Brain microvascular endothelial cell (primary cell): ENCODE results near the gene CILP2.

Experiments used
- DNase-seq: peaks from one replicate; pipeline ENCODE4 v3.0.0-alpha.2; 2020
- H3K27ac ChIP-seq: fragments of 250-450 bp; sonication (Bioruptor Pico); 2 replicates; pipeline ENCODE4 v1.5.1; 2020; ENCODE audit warnings: mild to moderate bottlenecking, moderate library complexity
- H3K27me3 ChIP-seq: fragments of 250-450 bp; sonication (Bioruptor Pico); replicated peaks from 2 replicates; pipeline ENCODE4 v1.5.1; 2020; ENCODE audit warnings: mild to moderate bottlenecking
- H3K36me3 ChIP-seq: fragments of 250-450 bp; sonication (Bioruptor Pico); replicated peaks from 2 replicates; pipeline ENCODE4 v1.5.1; 2020; ENCODE audit warnings: mild to moderate bottlenecking
- H3K4me3 ChIP-seq: 2 replicates; pipeline ENCODE4 v1.5.1; 2011; ENCODE audit warnings: low read depth, mild to moderate bottlenecking, control low read depth, low read length, moderate library complexity
- in situ Hi-C: cut with HindIII; loops from 2 replicates; pipeline ENCODE4 v1.10.0; 2017; ENCODE audit warnings: low sequenced_read_pairs, low pct_ligation_motif_present
- TF ChIP-seq, protein P1 (sequence below): IDR thresholded peaks from 2 replicates; pipeline ENCODE4 v1.5.1; 2011; ENCODE audit warnings: low read depth, mild to moderate bottlenecking, moderate library complexity, low read length, control low read depth, inconsistent platforms; ENCODE audit errors: missing control alignments

Gene CILP2

DNA sequence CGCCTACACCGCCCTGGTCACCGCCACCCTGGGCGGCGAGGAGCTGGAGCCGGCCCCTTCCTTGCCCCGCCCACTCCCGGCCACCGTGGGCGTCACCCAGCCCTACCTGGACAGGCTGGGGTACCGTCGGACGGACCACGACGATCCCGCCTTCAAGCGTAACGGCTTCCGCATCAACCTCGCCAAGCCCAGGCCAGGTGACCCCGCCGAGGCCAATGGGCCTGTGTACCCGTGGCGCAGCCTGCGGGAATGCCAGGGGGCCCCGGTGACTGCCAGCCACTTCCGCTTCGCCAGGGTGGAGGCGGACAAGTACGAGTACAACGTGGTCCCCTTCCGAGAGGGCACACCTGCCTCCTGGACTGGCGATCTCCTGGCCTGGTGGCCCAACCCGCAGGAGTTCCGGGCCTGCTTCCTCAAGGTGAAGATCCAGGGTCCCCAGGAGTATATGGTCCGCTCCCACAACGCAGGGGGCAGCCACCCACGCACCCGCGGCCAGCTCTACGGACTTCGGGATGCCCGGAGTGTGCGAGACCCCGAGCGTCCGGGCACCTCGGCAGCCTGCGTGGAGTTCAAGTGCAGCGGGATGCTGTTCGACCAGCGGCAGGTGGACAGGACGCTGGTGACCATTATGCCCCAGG, 7.0 kb downstream of the CILP2 start:
- H3K27me3 ChIP-seq = peaks cover 5% of the 10 kb centered on the region
- in situ Hi-C loops = no loop called here
- no peak overlapping the region for H3K4me3 ChIP-seq
- DNase-seq = no peak
- TF ChIP-seq, protein P1, sequence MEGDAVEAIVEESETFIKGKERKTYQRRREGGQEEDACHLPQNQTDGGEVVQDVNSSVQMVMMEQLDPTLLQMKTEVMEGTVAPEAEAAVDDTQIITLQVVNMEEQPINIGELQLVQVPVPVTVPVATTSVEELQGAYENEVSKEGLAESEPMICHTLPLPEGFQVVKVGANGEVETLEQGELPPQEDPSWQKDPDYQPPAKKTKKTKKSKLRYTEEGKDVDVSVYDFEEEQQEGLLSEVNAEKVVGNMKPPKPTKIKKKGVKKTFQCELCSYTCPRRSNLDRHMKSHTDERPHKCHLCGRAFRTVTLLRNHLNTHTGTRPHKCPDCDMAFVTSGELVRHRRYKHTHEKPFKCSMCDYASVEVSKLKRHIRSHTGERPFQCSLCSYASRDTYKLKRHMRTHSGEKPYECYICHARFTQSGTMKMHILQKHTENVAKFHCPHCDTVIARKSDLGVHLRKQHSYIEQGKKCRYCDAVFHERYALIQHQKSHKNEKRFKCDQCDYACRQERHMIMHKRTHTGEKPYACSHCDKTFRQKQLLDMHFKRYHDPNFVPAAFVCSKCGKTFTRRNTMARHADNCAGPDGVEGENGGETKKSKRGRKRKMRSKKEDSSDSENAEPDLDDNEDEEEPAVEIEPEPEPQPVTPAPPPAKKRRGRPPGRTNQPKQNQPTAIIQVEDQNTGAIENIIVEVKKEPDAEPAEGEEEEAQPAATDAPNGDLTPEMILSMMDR = no peak
- H3K36me3 ChIP-seq = no peaks in the 10 kb centered on the region
- no peak overlapping the region for H3K27ac ChIP-seq

DNA sequence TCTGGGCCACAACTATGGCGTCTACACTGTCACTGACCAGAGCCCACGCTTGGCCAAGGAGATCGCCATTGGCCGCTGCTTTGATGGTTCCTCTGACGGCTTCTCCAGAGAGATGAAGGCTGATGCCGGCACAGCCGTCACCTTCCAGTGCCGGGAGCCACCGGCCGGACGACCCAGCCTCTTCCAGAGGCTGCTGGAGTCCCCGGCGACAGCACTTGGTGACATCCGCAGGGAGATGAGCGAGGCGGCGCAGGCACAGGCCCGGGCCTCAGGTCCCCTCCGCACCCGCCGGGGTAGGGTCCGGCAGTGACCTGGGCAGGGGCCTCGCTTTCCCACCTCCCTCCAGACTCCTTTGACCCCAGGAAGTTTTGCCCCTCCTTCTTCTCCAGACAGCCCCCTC, 7.6 kb downstream of the CILP2 start:
- Histone ChIP-seq H3K27ac (no peak overlapping the region), H3K4me3 (no peak overlapping the region), H3K36me3 (no peaks in the 10 kb centered on the region), H3K27me3 (peaks cover 4% of the 10 kb centered on the region)
- TF ChIP-seq, protein P1 = no peak
- DNase-seq = no peak
- in situ Hi-C loops = no loop called here

DNA sequence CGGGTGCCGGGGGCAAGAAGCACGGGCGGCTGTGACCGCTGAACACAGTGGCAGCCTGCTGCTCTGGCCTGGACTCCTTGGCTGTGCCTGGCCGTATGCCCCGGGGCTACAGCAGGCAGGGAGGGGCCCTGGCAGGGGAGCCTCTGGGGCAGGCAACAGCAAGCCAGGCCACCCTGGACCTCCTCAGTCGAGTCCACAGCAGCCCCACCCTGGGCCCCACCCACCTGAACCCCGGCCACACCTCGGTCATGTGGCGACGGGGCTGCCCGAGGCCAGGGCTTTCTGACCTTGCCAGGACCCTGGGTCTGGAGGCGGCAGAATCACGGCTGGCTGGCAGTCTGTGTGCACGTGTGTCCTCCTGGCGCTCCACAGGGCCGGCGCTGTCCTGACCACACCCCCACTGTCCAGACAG, 8.7 kb downstream of the CILP2 start:
- no peak for DNase-seq
- in situ Hi-C loops = no loop called here
- H3K27ac ChIP-seq = no peak overlapping the region
- H3K4me3 ChIP-seq = no peak overlapping the region
- peaks cover 4% of the 10 kb centered on the region for H3K27me3 ChIP-seq
- TF ChIP-seq, protein P1 = no peak
- H3K36me3 ChIP-seq = no peaks in the 10 kb centered on the region

DNA sequence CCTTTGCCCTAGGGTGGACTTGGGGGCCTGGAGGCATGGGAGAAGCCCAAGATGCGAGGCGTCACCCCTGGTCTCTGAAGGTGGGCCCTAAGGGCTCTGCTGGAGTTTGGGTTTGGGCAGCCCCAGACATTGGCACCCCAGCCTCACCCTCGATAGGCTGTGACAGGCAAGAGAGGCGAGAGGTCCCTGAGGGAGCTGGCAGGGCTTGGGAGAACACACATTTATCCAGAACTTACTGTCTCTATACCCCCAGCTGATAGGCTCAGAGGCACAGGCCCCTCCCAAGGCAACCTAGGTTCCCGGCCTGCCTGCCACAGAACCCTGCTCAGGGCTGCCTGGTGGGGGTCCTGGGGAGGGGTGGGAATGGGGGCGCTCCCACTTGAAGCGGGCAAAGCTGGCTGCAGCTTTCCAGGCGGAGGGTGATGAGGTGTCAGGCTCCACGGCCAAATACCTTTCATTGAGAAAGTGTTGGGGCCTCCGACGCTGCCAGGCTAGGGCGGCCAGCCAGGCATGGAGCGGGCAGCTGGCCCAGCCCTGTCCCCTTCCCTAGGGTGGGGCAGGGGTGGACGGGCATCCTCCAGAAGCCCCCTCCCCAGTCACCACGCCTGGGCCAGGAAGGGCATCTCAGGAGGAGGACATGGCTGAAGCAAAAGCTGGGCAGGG, 9.7 kb downstream of the CILP2 start:
- Histone ChIP-seq H3K36me3 (no peaks in the 10 kb centered on the region), H3K4me3 (no peak overlapping the region), H3K27ac (no peak overlapping the region), H3K27me3 (peaks cover 4% of the 10 kb centered on the region)
- no peak for DNase-seq
- TF ChIP-seq, protein P1 = no peak
- in situ Hi-C loops = no loop called here

DNA sequence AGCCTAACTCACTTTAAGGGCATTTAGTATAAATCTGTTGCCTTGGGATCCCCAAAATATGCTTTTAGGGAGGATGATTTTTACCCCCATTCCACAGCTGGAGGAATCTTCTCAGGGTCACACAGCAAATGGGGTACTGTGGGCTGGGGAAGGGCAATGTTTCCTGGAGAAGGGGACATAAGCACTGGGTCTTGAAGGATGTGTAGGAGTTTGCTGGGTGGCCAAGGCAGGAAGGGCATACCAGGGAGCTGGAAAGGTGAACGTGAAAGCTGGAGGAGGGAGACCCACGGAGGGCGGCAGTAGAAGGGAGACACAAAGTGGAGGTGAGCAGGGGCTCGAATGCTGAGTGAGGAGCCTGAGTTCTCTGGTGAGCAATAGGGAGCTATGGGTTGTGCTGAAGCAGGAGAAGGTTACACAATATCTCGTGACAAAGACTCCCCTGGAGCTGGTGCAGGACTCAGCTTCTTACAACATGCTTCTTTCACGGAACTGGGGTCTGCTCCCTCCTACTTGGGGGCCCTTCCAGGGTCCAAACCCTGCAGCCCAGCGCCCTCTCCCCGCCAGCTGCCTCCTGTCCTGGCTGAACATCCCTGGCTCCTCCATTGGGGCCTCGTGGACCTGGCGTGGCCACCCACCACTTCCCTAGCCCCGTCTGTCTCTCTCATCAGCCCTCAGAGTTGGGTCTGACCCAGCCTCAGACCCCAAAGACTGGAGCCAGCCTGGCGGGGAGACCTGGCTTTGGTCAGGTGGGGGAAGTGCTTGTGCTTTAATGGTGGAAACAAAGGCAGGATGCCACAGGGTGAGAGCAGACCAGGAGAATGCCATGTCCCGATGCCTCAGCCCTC, 11.1 kb downstream of the CILP2 start:
- Histone ChIP-seq H3K27me3 (peaks cover 4% of the 10 kb centered on the region), H3K4me3 (no peak overlapping the region), H3K27ac (no peak overlapping the region), H3K36me3 (no peaks in the 10 kb centered on the region)
- in situ Hi-C loops = no loop called here
- TF ChIP-seq, protein P1 = no peak
- no peak for DNase-seq
